ENCODE measurements around the gene RECK. TPM values are rescaled to one million over a fixed set of nuclear protein-coding genes. Genes with fewer than 3 reads are reported as not detected.

RECK gene
- total RNA-seq, 1 donor from 2014 or later, result 5.3 TPM

DNA sequence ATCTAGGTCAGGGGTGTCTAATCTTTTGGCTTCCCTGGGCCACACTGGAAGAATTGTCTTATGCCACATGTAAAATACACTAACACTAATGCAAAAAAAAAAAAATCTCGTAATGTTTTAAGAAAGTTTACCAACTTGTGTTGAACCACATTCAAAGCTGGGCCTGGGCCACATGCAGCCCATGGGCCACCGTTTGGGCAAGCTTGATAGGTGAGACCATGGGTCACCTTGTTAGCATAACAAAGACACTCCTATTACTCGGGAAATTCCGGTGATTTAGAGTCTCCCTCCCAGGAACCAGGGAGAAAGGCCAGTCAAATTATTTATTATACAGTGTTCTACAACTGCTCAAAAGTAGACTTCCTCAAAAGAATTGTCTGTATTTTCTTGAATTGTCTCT is 12.7 kb downstream of the RECK start:
- H3K36me3 Mint-ChIP-seq (ENCODE audit: low read depth), result no peaks in the 10 kb centered on the region
- no peak for DNase-seq (ENCODE audit: low spot score)
- intact Hi-C loops (cut with micrococcal nuclease), result no loop called here
- no peak overlapping the region for H3K4me3 Mint-ChIP-seq (ENCODE audit: low read depth)
- no peaks in the 10 kb centered on the region for H3K27me3 Mint-ChIP-seq (ENCODE audit: low read depth)
- H3K4me1 Mint-ChIP-seq (ENCODE audit: low read depth), result peaks cover 5% of the 10 kb centered on the region
- no peak overlapping the region for H3K27ac Mint-ChIP-seq
- no peaks in the 10 kb centered on the region for H3K9me3 Mint-ChIP-seq

DNA sequence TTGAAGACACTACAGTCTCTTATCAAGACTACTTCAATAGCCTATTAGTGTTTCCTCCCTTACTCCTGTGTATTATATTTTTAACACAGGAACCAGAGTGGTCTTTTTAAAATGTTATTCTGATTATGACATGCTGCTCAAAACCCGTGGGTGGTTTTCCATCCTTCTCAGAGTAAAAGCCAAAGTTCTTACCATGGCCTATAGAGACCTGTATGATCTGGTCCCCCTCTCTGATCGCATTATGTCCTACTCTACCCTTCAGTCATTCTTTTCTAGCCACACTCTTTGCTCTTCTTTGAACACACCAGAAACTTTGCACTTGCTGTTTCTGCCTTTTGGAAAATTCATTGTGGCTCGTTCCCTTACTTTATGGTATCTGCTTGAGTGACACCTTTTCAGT is 13.8 kb downstream of the RECK start:
- intact Hi-C loops (cut with micrococcal nuclease), result no loop called here

GRCh38 chr9:36051317-36051716 is 14.6 kb downstream of the RECK start:
- intact Hi-C loops (cut with micrococcal nuclease), result no loop called here
- DNase-seq (ENCODE audit: low spot score), result no peak
- no peaks in the 10 kb centered on the region for H3K27me3 Mint-ChIP-seq (ENCODE audit: low read depth)
- H3K27ac Mint-ChIP-seq, result no peak overlapping the region
- H3K4me3 Mint-ChIP-seq (ENCODE audit: low read depth), result no peak overlapping the region
- no peaks in the 10 kb centered on the region for H3K4me1 Mint-ChIP-seq (ENCODE audit: low read depth)
- no peaks in the 10 kb centered on the region for H3K9me3 Mint-ChIP-seq
- H3K36me3 Mint-ChIP-seq (ENCODE audit: low read depth), result peaks cover 2% of the 10 kb centered on the region

More for the DNA sequence above, 13.8 kb downstream of the RECK start:
- H3K9me3 Mint-ChIP-seq, result no peaks in the 10 kb centered on the region
- DNase-seq (ENCODE audit: low spot score), result no peak
- H3K27me3 Mint-ChIP-seq (ENCODE audit: low read depth), result no peaks in the 10 kb centered on the region
- H3K4me3 Mint-ChIP-seq (ENCODE audit: low read depth), result no peak overlapping the region
- H3K4me1 Mint-ChIP-seq (ENCODE audit: low read depth), result no peaks in the 10 kb centered on the region
- H3K36me3 Mint-ChIP-seq (ENCODE audit: low read depth), result peaks cover under 1% of the 10 kb centered on the region
- H3K27ac Mint-ChIP-seq, result no peak overlapping the region

DNA sequence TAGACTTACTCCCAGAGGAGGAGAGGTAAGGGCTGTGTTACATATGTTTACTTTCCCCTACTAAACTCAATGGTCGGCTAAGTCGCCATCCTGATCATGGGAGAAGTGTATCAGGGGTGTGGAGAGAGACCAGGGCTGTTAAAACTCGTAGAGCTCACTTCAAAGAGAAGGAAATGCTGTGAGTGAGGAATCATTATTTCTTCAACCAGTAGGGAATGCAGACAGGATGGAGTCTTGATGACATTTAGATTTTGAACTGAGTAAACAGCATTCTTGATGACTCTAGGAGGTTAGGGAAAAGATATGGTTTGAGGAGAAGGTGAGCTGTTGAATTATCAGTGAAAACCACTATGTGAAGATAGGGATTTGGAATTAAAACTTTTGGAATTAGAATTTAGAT is 17.3 kb downstream of the RECK start:
- H3K4me1 Mint-ChIP-seq (ENCODE audit: low read depth), result no peaks in the 10 kb centered on the region
- intact Hi-C loops (cut with micrococcal nuclease), result no loop called here
- H3K4me3 Mint-ChIP-seq (ENCODE audit: low read depth), result no peak overlapping the region
- H3K27ac Mint-ChIP-seq, result no peak overlapping the region
- no peaks in the 10 kb centered on the region for H3K27me3 Mint-ChIP-seq (ENCODE audit: low read depth)
- H3K9me3 Mint-ChIP-seq, result no peaks in the 10 kb centered on the region
- no peak for DNase-seq (ENCODE audit: low spot score)
- H3K36me3 Mint-ChIP-seq (ENCODE audit: low read depth), result peaks cover 6% of the 10 kb centered on the region

DNA sequence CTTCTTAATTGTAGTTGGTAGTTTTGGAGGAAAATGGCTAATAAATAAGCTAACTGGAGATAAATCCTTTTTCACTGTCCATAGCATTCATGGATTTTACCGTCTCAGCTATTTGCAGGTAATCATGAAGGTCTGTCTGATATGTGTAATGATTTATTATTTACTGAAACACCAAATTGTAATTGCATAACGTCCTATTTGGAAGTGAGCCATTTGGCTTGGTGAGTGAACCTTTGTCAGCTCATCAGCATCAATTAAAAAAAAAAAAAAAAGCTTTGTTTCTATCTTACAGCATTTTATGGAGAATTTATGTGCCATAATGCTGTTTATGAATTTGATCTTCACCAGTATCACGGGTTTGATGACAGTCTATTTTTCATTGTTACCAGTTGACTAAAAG is 20.2 kb downstream of the RECK start:
- no peak overlapping the region for H3K27ac Mint-ChIP-seq
- intact Hi-C loops (cut with micrococcal nuclease), result no loop called here
- DNase-seq (ENCODE audit: low spot score), result no peak
- no peaks in the 10 kb centered on the region for H3K9me3 Mint-ChIP-seq
- H3K4me3 Mint-ChIP-seq (ENCODE audit: low read depth), result no peak overlapping the region
- peaks cover 17% of the 10 kb centered on the region for H3K36me3 Mint-ChIP-seq (ENCODE audit: low read depth)
- H3K4me1 Mint-ChIP-seq (ENCODE audit: low read depth), result no peaks in the 10 kb centered on the region
- no peaks in the 10 kb centered on the region for H3K27me3 Mint-ChIP-seq (ENCODE audit: low read depth)

DNA sequence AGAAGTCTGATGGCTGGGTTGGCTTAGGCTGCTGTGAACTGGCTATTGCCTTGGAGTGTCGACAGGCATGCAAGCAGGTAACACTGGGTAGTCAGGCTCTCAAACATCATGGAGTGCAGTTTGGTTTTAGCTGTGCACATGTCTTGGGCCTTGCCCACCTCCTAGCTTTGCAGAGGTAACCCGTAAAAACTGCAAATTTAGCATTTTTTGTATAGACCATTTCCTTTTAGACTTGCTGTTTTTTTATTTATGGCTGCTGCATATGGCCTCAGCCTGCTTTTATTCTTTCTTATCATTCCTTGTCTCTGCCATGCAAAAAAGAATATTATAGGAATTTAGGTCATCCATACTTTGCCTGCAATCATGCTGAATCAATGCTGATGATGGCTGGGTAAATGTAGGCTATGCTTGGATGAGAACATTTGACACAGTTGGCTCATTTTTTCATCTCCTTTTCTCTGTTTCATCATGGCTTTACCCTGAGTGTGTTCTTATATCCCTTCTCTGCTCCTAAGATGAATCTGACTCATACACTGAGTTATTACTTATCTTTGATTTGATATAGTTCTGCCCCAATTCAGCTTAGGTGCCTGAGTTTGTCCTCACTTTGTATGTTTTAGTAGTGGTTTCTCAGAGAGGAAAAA is 27.2 kb downstream of the RECK start:
- H3K4me1 Mint-ChIP-seq (ENCODE audit: low read depth), result peaks cover 10% of the 10 kb centered on the region
- no peaks in the 10 kb centered on the region for H3K9me3 Mint-ChIP-seq
- no peaks in the 10 kb centered on the region for H3K27me3 Mint-ChIP-seq (ENCODE audit: low read depth)
- H3K27ac Mint-ChIP-seq, result no peak overlapping the region
- no peak for DNase-seq (ENCODE audit: low spot score)
- no peak overlapping the region for H3K4me3 Mint-ChIP-seq (ENCODE audit: low read depth)
- H3K36me3 Mint-ChIP-seq (ENCODE audit: low read depth), result peaks cover 28% of the 10 kb centered on the region
- intact Hi-C loops (cut with micrococcal nuclease), result no loop called here

- DNase-seq (ENCODE audit: low spot score), result no peak
- intact Hi-C loops (cut with micrococcal nuclease), result no loop called here
- H3K4me1 Mint-ChIP-seq (ENCODE audit: low read depth), result peaks cover 10% of the 10 kb centered on the region
- H3K27me3 Mint-ChIP-seq (ENCODE audit: low read depth), result no peaks in the 10 kb centered on the region
- H3K27ac Mint-ChIP-seq, result no peak overlapping the region
- H3K4me3 Mint-ChIP-seq (ENCODE audit: low read depth), result no peak overlapping the region
- H3K9me3 Mint-ChIP-seq, result no peaks in the 10 kb centered on the region
- H3K36me3 Mint-ChIP-seq (ENCODE audit: low read depth), result peaks cover 28% of the 10 kb centered on the region
Measured at GRCh38 chr9:36064448-36065037, 27.8 kb downstream of the RECK start.

- no peak overlapping the region for H3K27ac Mint-ChIP-seq
- DNase-seq (ENCODE audit: low spot score), result no peak
- intact Hi-C loops (cut with micrococcal nuclease), result no loop called here
- H3K4me1 Mint-ChIP-seq (ENCODE audit: low read depth), result no peaks in the 10 kb centered on the region
- no peaks in the 10 kb centered on the region for H3K9me3 Mint-ChIP-seq
- H3K27me3 Mint-ChIP-seq (ENCODE audit: low read depth), result no peaks in the 10 kb centered on the region
- no peak overlapping the region for H3K4me3 Mint-ChIP-seq (ENCODE audit: low read depth)
- no peaks in the 10 kb centered on the region for H3K36me3 Mint-ChIP-seq (ENCODE audit: low read depth)
Measured at GRCh38 chr9:36074055-36074454, 37.3 kb downstream of the RECK start.

DNA sequence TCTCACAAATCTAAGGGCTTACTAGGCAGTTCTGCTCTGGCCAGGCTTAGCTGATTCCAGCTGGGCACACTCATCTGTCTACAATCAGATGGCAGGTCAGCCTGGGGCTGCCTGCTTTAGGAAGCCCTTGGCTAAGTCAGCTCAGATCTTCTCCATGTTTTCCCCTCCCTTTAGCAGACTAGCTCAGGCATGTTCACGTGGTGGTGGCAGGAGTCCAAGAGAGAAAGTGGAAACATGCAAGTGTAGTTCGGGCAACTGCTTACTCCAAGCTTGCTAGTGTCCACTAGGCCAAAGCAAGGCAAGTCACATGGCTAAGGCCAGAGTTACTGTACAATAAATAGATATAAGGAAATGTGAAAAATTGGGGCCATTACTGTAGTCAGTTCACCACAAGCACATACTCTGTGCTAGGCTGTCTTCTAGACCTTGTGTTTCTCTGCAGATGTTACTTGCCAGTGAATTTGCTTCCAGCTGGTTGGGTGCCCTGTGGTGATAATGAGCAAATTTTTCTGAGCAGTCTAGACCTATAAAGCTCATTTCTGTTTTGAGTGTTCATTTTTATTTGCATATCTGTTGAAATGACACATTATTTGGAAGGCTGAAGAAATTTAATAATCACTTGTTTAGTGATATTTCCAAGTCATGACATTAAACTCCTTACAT is 38.3 kb downstream of the RECK start:
- no peaks in the 10 kb centered on the region for H3K27me3 Mint-ChIP-seq (ENCODE audit: low read depth)
- DNase-seq (ENCODE audit: low spot score), result no peak
- intact Hi-C loops (cut with micrococcal nuclease), result no loop called here

DNA sequence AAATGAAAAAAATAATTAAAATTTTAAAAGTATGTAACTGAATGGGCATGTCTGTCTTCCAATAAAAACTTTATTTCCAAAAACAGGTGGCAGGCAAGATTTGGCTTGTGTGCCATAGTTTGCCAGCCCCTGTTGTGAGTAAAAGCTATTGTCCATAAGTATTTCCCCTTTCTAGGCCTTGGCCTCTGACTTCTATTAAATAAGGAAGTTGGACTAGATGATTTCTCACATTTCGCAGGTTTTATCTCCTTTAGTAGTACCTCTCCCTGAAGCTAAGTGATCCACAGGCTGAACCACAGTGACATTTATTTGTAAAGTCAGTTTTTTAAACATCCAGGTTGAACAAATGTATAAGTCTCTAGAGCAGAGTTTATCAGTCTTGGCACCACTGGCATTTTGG is 41.3 kb downstream of the RECK start:
- no peaks in the 10 kb centered on the region for H3K4me1 Mint-ChIP-seq (ENCODE audit: low read depth)
- no peaks in the 10 kb centered on the region for H3K9me3 Mint-ChIP-seq
- no peak overlapping the region for H3K4me3 Mint-ChIP-seq (ENCODE audit: low read depth)
- no peak overlapping the region for H3K27ac Mint-ChIP-seq
- intact Hi-C loops (cut with micrococcal nuclease), result no loop called here
- no peaks in the 10 kb centered on the region for H3K27me3 Mint-ChIP-seq (ENCODE audit: low read depth)
- no peak for DNase-seq (ENCODE audit: low spot score)
- H3K36me3 Mint-ChIP-seq (ENCODE audit: low read depth), result no peaks in the 10 kb centered on the region

More for the DNA sequence above, 38.3 kb downstream of the RECK start:
- H3K4me1 Mint-ChIP-seq (ENCODE audit: low read depth), result no peaks in the 10 kb centered on the region
- H3K36me3 Mint-ChIP-seq (ENCODE audit: low read depth), result no peaks in the 10 kb centered on the region
- no peak overlapping the region for H3K27ac Mint-ChIP-seq
- H3K9me3 Mint-ChIP-seq, result no peaks in the 10 kb centered on the region
- H3K4me3 Mint-ChIP-seq (ENCODE audit: low read depth), result no peak overlapping the region

- no peaks in the 10 kb centered on the region for H3K36me3 Mint-ChIP-seq (ENCODE audit: low read depth)
- no peaks in the 10 kb centered on the region for H3K4me1 Mint-ChIP-seq (ENCODE audit: low read depth)
- H3K27ac Mint-ChIP-seq, result no peak overlapping the region
- H3K9me3 Mint-ChIP-seq, result no peaks in the 10 kb centered on the region
- H3K4me3 Mint-ChIP-seq (ENCODE audit: low read depth), result no peak overlapping the region
- intact Hi-C loops (cut with micrococcal nuclease), result no loop called here
- no peaks in the 10 kb centered on the region for H3K27me3 Mint-ChIP-seq (ENCODE audit: low read depth)
- no peak for DNase-seq (ENCODE audit: low spot score)
Measured at GRCh38 chr9:36080519-36080918, 43.8 kb downstream of the RECK start.

- Mint-ChIP-seq H3K4me1 (ENCODE audit: low read depth) (no peaks in the 10 kb centered on the region), H3K4me3 (ENCODE audit: low read depth) (no peak overlapping the region), H3K9me3 (peaks cover 8% of the 10 kb centered on the region), H3K27me3 (ENCODE audit: low read depth) (no peaks in the 10 kb centered on the region), H3K36me3 (ENCODE audit: low read depth) (peaks cover 5% of the 10 kb centered on the region), H3K27ac (no peak overlapping the region)
- intact Hi-C loops (cut with micrococcal nuclease), result no loop called here
- DNase-seq (ENCODE audit: low spot score), result no peak
Measured at GRCh38 chr9:36082931-36083330, 46.2 kb downstream of the RECK start.

DNA sequence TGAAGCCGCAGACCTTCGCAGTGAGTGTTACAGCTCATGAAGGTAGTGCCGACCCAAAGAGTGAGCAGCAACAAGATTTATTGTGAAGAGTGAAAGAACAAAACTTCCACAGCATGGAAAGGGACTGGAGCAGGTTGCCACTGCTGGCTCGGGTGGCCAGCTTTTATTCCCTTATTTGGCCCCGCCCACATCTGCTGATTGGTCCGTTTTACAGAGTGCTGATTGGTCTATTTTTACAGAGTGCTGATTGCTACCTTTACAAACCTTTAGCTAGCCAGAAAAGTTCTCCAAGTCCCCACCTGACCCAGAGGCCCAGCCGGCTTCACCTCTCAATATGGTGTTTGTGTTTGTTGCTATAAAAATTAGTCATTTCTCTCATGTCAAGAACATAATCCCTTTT is 49.7 kb downstream of the RECK start:
- Mint-ChIP-seq H3K36me3 (ENCODE audit: low read depth) (peaks cover 6% of the 10 kb centered on the region), H3K4me3 (ENCODE audit: low read depth) (no peak overlapping the region), H3K27ac (no peak overlapping the region), H3K9me3 (peaks cover 8% of the 10 kb centered on the region), H3K27me3 (ENCODE audit: low read depth) (no peaks in the 10 kb centered on the region), H3K4me1 (ENCODE audit: low read depth) (no peaks in the 10 kb centered on the region)
- intact Hi-C loops (cut with micrococcal nuclease), result no loop called here
- no peak for DNase-seq (ENCODE audit: low spot score)
